NT2/D1 (cell line): ENCODE results near the gene LMOD2.
"Not testable (repeated sequence)": the region's sequence is repeated elsewhere in the genome, so short reads cannot be mapped to it uniquely, and the experiment has no call there.

Source experiments
- SUZ12 ChIP-seq: IDR thresholded peaks from 2 replicates; pipeline ENCODE4 v1.6.1; 2011; ENCODE audit not compliant: insufficient read length, insufficient read depth; ENCODE audit errors: extremely low read depth
- YY1 ChIP-seq: IDR thresholded peaks from 2 replicates; pipeline ENCODE4 v1.6.1; 2011; ENCODE audit not compliant: insufficient read length, insufficient read depth

DNA sequence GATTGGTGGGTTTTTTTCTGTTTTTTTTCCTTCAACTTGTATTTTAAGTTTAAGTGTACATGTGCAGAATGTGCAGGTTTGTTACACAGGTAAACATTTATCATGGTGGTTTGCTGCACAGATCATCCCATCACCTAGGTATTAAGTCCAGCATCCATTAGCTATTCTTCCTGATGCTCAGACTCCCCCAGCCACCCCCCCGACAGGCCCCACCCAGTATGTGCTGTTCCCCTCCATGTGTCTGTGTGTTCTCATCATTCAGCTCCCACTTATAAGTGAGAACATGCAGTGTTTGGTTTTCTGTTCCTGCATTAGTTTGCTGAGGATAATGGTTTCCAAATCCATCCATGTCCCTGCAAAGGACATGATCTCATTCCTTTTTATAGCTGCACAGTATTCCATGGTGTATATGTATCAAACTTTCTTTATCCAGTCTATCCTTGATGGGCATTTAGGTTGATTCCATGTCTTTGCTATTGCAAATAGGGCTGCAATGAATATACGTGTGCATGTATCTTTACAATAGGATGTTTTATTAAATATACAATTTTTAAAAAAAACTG is 21.6 kb upstream of the LMOD2 start:
- TF ChIP-seq YY1, SUZ12: not testable (repeated sequence)
